ENCODE results near the gene ZNF462.

DNA sequence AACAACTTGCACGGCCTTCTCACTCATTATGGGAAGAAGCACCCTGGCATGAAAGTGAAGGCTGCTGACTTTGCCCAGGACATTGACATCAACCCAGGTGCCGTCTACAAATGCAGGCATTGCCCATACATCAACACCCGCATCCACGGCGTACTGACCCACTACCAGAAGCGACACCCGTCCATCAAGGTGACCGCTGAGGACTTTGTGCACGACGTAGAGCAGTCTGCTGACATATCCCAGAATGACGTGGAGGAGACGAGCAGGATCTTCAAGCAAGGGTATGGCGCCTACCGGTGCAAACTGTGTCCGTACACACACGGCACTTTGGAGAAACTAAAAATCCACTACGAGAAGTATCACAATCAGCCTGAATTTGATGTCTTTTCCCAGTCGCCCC, 65.4 kb downstream of the ZNF462 start:
- TF ChIP-seq, protein P1, sequence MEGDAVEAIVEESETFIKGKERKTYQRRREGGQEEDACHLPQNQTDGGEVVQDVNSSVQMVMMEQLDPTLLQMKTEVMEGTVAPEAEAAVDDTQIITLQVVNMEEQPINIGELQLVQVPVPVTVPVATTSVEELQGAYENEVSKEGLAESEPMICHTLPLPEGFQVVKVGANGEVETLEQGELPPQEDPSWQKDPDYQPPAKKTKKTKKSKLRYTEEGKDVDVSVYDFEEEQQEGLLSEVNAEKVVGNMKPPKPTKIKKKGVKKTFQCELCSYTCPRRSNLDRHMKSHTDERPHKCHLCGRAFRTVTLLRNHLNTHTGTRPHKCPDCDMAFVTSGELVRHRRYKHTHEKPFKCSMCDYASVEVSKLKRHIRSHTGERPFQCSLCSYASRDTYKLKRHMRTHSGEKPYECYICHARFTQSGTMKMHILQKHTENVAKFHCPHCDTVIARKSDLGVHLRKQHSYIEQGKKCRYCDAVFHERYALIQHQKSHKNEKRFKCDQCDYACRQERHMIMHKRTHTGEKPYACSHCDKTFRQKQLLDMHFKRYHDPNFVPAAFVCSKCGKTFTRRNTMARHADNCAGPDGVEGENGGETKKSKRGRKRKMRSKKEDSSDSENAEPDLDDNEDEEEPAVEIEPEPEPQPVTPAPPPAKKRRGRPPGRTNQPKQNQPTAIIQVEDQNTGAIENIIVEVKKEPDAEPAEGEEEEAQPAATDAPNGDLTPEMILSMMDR (conservative IDR thresholded peaks at IDR 0.05; ENCODE audit: low read depth, low read length) = no peak
- TF ChIP-seq POLR2A (IDR thresholded peaks at IDR 0.05; ENCODE audit: low read depth, low read length) (no peak), SMC3 (IDR thresholded peaks at IDR 0.05; ENCODE audit: low read depth, low read length) (no peak)
